ENCODE data around the gene ICAM1.
A peak's percentile ranks its signal among the peaks of the same experiment; 100 is the strongest.

Gene ICAM1, protein sequence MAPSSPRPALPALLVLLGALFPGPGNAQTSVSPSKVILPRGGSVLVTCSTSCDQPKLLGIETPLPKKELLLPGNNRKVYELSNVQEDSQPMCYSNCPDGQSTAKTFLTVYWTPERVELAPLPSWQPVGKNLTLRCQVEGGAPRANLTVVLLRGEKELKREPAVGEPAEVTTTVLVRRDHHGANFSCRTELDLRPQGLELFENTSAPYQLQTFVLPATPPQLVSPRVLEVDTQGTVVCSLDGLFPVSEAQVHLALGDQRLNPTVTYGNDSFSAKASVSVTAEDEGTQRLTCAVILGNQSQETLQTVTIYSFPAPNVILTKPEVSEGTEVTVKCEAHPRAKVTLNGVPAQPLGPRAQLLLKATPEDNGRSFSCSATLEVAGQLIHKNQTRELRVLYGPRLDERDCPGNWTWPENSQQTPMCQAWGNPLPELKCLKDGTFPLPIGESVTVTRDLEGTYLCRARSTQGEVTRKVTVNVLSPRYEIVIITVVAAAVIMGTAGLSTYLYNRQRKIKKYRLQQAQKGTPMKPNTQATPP

DNA sequence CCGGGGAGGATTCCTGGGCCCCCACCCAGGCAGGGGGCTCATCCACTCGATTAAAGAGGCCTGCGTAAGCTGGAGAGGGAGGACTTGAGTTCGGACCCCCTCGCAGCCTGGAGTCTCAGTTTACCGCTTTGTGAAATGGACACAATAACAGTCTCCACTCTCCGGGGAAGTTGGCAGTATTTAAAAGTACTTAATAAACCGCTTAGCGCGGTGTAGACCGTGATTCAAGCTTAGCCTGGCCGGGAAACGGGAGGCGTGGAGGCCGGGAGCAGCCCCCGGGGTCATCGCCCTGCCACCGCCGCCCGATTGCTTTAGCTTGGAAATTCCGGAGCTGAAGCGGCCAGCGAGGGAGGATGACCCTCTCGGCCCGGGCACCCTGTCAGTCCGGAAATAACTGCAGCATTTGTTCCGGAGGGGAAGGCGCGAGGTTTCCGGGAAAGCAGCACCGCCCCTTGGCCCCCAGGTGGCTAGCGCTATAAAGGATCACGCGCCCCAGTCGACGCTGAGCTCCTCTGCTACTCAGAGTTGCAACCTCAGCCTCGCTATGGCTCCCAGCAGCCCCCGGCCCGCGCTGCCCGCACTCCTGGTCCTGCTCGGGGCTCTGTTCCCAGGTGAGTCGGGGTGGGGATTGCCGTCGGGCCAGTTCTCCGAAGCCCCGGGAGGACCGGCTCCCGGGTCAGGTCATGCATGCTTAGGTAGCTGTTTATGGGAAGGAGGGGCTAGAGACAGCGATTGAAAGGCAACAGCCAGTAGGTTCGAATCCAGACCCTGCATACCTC lies at the start of gene ICAM1:
Gene ICAM1 (plus strand): TSS at position 505 of the 779 bp plus-strand sequence. CDS start 40 bp downstream, at position 545.
- H3K9ac ChIP-seq (ENCODE audit: low read depth in 1 of 2, low read length in 2 of 2) = peak within 1 kb of the TSS; percentile 44 to 57
- H3K36me3 ChIP-seq (ENCODE audit: control insufficient read depth in 1 of 2, insufficient read depth in 2 of 2, low read length in 2 of 2) = peaks cover 0 to 4% of the 10 kb centered on the region in 2 donors
- H3K4me3 ChIP-seq (ENCODE audit: low read depth in 1 of 2, low read length in 2 of 2) = peak within 1 kb of the TSS; percentile 60 to 71
- H3K4me1 ChIP-seq (ENCODE audit: control insufficient read depth in 1 of 2, insufficient read depth in 2 of 2, low read length in 2 of 2) = peaks cover 11 to 19% of the 10 kb centered on the region in 2 donors
- H3K27ac ChIP-seq (ENCODE audit: low read depth, low read length) = peak within 1 kb of the TSS; percentile 83
- H3K27me3 ChIP-seq (ENCODE audit: control insufficient read depth in 1 of 2, insufficient read depth in 2 of 2, low read length in 2 of 2) = peaks cover 9 to 16% of the 10 kb centered on the region in 2 donors
- no peaks in the 10 kb centered on the region for H3K9me3 ChIP-seq (ENCODE audit: control insufficient read depth in 1 of 2, low read length in 2 of 2)

DNA sequence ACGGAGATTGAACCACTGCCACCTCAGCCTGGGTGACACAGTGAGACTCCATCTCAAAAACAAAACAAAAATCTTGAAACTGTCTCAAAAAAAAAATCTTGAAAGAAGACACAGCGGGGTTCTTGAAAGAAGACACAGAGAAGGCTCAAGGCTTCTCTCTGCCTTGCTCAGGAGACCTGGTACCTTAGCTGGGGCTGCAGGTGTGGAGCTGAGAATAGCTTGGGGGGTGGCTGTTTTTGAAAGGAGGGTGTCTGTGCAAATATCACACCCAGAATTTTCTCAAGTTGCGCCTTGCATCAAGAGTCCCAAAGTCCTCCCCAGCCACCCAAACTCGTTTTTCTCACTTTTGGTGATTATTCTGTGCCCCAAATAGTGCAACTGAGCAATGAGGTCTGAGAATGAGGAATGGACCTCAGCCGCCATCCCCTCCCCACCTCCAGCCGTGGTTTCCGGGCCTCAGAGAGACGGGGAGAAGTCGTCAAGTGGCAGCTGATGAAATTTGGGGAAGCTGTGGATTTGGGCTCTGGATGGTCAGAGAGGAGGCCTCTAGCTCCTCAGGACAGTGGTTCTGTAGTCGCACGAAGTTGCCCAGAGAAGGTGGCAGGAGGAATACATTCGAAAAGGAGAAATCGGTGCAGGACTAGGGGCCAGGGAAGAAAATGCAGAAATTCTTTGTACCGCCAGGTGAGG lies 48.6 kb upstream of the ICAM1 start:
- Histone ChIP-seq H3K9ac (ENCODE audit: low read depth in 1 of 2, low read length in 2 of 2) (no peak overlapping the region), H3K4me1 (ENCODE audit: control insufficient read depth in 1 of 2, insufficient read depth in 2 of 2, low read length in 2 of 2) (no peaks in the 10 kb centered on the region), H3K4me3 (ENCODE audit: low read depth in 1 of 2, low read length in 2 of 2) (no peak overlapping the region), H3K36me3 (ENCODE audit: control insufficient read depth in 1 of 2, insufficient read depth in 2 of 2, low read length in 2 of 2) (peaks cover 0 to 6% of the 10 kb centered on the region in 2 donors), H3K27me3 (ENCODE audit: control insufficient read depth in 1 of 2, insufficient read depth in 2 of 2, low read length in 2 of 2) (no peaks in the 10 kb centered on the region), H3K27ac (ENCODE audit: low read depth, low read length) (no peak overlapping the region), H3K9me3 (ENCODE audit: control insufficient read depth in 1 of 2, low read length in 2 of 2) (no peaks in the 10 kb centered on the region)

DNA sequence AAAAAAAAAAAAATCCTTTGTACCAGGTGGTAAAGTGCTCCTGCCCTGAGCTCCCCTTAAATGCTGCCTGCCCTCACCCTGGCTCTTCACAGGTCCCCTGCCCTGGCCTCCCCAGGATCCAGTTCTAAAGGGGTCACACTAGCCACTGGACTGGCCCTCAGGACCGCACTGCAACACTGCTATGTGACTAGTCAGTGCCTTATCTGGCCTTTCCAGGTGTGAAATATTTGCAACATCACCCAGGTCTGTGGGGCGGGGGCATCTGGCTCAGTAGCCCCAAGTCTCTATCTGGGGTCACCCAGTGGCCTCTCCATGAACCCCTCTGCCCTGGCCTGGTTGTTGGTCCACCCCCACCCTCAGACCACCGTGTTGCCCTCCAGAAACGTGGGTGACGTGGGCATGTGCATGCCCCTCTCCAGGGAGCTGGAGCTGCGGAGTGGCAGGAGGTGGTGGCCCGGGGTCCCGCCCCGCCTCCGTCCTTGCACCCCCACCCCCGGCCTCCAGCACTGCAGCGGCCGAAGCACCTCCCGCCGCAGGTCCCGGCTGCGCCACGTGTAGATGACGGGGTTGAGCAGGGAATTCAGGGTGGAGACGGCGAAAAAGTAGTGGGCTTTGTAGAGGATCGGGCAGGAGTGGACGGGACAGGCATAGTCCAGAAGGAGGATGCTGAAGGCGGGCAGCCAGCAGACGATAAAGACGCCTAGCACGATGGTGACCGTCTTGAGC lies 47.3 kb upstream of the ICAM1 start:
- peaks cover 0 to 3% of the 10 kb centered on the region in 2 donors for H3K4me1 ChIP-seq (ENCODE audit: control insufficient read depth in 1 of 2, insufficient read depth in 2 of 2, low read length in 2 of 2)

DNA sequence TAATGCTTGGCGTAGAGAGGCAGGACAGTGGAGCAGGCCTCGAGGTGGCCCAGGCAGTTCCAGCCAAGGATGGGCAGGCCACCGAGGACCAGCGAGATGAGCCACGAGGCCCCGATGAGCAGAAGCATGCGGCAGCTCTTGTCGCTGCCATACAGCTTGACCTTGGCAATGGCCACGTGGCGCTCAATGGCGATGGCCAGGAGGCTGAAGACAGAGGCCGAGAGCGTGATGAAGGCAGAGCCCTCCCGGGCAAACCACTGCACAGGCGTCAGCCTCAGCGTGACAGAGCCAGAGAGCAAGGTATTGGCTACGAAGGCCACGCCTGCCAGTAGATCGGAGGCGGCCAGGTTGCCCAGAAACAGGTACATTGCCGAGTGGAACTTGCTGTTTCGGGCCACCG lies 46.6 kb upstream of the ICAM1 start:
- H3K9ac ChIP-seq (ENCODE audit: low read depth in 1 of 2, low read length in 2 of 2) = no peak overlapping the region
- no peak overlapping the region for H3K27ac ChIP-seq (ENCODE audit: low read depth, low read length)
- H3K4me1 ChIP-seq (ENCODE audit: control insufficient read depth in 1 of 2, insufficient read depth in 2 of 2, low read length in 2 of 2) = peaks cover 0 to 8% of the 10 kb centered on the region in 2 donors
- no peaks in the 10 kb centered on the region for H3K9me3 ChIP-seq (ENCODE audit: control insufficient read depth in 1 of 2, low read length in 2 of 2)
- no peaks in the 10 kb centered on the region for H3K27me3 ChIP-seq (ENCODE audit: control insufficient read depth in 1 of 2, insufficient read depth in 2 of 2, low read length in 2 of 2)
- H3K36me3 ChIP-seq (ENCODE audit: control insufficient read depth in 1 of 2, insufficient read depth in 2 of 2, low read length in 2 of 2) = peaks cover 0 to 6% of the 10 kb centered on the region in 2 donors
- no peak overlapping the region for H3K4me3 ChIP-seq (ENCODE audit: low read depth in 1 of 2, low read length in 2 of 2)

More for the DNA sequence above, 47.3 kb upstream of the ICAM1 start:
- no peaks in the 10 kb centered on the region for H3K27me3 ChIP-seq (ENCODE audit: control insufficient read depth in 1 of 2, insufficient read depth in 2 of 2, low read length in 2 of 2)
- H3K36me3 ChIP-seq (ENCODE audit: control insufficient read depth in 1 of 2, insufficient read depth in 2 of 2, low read length in 2 of 2) = peaks cover 0 to 6% of the 10 kb centered on the region in 2 donors
- no peak overlapping the region for H3K27ac ChIP-seq (ENCODE audit: low read depth, low read length)
- no peak overlapping the region for H3K9ac ChIP-seq (ENCODE audit: low read depth in 1 of 2, low read length in 2 of 2)
- no peaks in the 10 kb centered on the region for H3K9me3 ChIP-seq (ENCODE audit: control insufficient read depth in 1 of 2, low read length in 2 of 2)
- H3K4me3 ChIP-seq (ENCODE audit: low read depth in 1 of 2, low read length in 2 of 2) = no peak overlapping the region

DNA sequence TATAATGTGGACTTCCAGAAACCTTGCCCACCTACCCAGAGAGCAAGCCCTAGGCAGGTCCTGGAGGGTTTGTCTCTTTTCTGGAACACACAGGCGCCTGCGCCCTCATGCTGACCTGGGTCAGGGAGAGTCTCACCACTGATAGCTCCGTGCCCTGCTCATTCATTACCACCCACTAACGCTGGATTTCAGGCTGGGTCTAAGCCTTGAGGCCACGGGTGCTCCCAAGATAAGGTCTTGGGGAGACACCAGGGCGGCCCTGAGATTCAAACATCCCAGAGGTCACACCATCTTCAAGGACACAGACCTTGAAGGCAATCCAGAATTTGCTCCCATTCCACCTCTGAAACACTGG lies 44.9 kb upstream of the ICAM1 start:
- Histone ChIP-seq H3K4me1 (ENCODE audit: control insufficient read depth in 1 of 2, insufficient read depth in 2 of 2, low read length in 2 of 2) (peaks cover 0 to 22% of the 10 kb centered on the region in 2 donors), H3K27me3 (ENCODE audit: control insufficient read depth in 1 of 2, insufficient read depth in 2 of 2, low read length in 2 of 2) (no peaks in the 10 kb centered on the region), H3K4me3 (ENCODE audit: low read depth in 1 of 2, low read length in 2 of 2) (no peak overlapping the region), H3K36me3 (ENCODE audit: control insufficient read depth in 1 of 2, insufficient read depth in 2 of 2, low read length in 2 of 2) (peaks cover 0 to 6% of the 10 kb centered on the region in 2 donors), H3K9me3 (ENCODE audit: control insufficient read depth in 1 of 2, low read length in 2 of 2) (no peaks in the 10 kb centered on the region), H3K27ac (ENCODE audit: low read depth, low read length) (peak overlapping the region; percentile 68), H3K9ac (ENCODE audit: low read depth in 1 of 2, low read length in 2 of 2) (no peak overlapping the region)

DNA sequence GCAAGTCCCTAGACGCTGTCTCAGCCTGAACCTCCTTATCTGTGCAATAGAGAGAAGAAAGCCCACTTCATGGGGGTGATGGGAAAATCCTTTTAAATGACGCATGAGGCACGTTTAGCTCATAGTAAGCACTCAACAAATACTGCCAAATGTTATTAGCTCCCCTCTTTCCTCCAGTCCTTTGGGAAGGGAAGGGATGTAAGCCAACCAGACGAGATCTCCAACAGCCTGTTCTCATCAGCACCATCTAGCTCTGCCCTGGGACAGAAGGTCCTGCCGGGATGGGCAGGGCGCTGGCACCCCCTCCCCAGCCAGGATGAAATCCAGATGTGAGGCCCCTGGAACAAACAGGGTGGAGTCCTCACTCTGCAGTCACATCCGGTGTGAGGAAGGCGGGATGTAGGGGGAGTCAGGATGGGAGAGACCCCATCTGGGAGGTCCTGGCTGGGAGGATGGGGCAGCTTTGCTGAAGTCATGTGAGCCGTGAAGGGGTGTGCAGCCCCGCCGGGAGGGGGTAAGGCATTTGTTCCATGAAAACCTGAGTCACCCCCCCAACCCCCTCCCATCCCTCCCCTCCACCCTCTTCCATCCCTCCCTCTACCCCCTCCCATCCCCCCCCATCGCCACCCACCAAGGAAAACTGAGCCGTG lies 44.4 kb upstream of the ICAM1 start:
- Histone ChIP-seq H3K4me1 (ENCODE audit: control insufficient read depth in 1 of 2, insufficient read depth in 2 of 2, low read length in 2 of 2) (peaks cover 0 to 22% of the 10 kb centered on the region in 2 donors), H3K36me3 (ENCODE audit: control insufficient read depth in 1 of 2, insufficient read depth in 2 of 2, low read length in 2 of 2) (peaks cover 0 to 6% of the 10 kb centered on the region in 2 donors), H3K9ac (ENCODE audit: low read depth in 1 of 2, low read length in 2 of 2) (no peak overlapping the region), H3K27me3 (ENCODE audit: control insufficient read depth in 1 of 2, insufficient read depth in 2 of 2, low read length in 2 of 2) (no peaks in the 10 kb centered on the region), H3K27ac (ENCODE audit: low read depth, low read length) (peak overlapping the region; percentile 68), H3K4me3 (ENCODE audit: low read depth in 1 of 2, low read length in 2 of 2) (no peak overlapping the region), H3K9me3 (ENCODE audit: control insufficient read depth in 1 of 2, low read length in 2 of 2) (no peaks in the 10 kb centered on the region)

DNA sequence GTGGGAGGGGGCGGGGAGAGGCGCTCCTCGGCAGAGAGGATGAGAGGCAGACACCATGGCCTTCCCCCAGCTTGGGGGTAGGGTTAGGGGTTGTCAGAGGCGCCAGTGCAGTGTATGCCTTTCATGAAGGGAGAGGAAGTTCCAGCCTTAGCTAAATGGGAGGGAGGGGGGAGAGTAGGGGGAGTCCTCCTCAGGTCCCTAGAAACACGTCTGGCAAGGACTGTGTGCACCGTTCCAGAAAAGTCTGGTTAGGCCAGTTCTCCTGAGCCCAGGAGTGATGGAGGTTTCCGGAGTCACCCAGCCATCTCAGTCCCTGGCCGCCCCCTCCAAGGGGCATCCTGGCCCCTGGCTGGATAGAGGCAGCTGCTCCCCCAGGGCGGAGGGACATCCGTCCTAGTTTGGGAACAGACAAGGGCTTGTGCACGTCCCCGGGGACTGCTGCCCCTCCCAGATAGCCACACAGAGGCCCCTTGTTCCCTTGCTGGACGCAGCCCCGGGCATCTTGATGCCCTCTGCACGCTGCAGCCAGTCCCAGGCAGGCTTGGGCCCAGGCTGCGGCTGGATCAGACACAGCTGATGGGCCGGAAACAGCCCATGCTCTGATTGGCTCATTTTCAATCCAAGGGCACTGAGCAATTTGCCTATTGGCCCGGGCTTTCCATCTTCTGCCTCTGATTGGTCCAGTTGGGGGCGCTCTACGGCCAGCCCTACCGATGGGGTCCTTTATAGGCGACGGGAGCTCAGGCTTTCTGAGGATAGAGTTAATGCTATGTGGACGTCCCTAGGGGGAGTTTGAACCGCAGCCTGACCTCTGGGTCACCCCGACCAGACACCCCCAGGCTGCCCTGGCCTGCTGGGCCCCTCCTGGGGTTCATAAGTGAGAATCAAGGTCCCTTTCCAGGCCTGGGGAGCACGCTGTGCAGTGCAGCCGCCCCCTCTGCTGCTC lies 43.6 kb upstream of the ICAM1 start:
- peaks cover 0 to 22% of the 10 kb centered on the region in 2 donors for H3K4me1 ChIP-seq (ENCODE audit: control insufficient read depth in 1 of 2, insufficient read depth in 2 of 2, low read length in 2 of 2)
- H3K27ac ChIP-seq (ENCODE audit: low read depth, low read length) = peak overlapping the region; percentile 62
- no peaks in the 10 kb centered on the region for H3K27me3 ChIP-seq (ENCODE audit: control insufficient read depth in 1 of 2, insufficient read depth in 2 of 2, low read length in 2 of 2)
- no peak overlapping the region for H3K9ac ChIP-seq (ENCODE audit: low read depth in 1 of 2, low read length in 2 of 2)
- no peaks in the 10 kb centered on the region for H3K9me3 ChIP-seq (ENCODE audit: control insufficient read depth in 1 of 2, low read length in 2 of 2)
- H3K36me3 ChIP-seq (ENCODE audit: control insufficient read depth in 1 of 2, insufficient read depth in 2 of 2, low read length in 2 of 2) = peaks cover 0 to 6% of the 10 kb centered on the region in 2 donors
- H3K4me3 ChIP-seq (ENCODE audit: low read depth in 1 of 2, low read length in 2 of 2) = no peak overlapping the region

DNA sequence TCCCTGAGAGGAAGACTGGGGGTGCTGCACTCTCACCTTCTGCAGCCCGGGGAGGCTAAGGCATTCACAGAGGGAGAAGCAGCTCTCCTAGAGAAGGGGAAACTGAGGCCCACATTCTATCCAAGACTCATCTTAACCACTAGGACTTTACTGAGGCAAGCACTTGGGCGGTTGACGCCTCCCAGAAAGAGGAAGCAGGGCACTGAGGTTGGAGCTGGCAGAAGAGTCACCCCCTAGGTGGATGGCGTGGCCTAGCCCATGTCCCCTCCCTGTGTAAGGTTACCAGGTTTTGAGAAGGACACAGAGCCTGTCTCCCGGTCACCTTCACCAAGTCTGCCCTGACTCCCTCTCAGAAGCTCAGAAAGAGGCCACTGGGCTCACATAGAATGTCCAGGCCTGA lies 42.5 kb upstream of the ICAM1 start:
- H3K36me3 ChIP-seq (ENCODE audit: control insufficient read depth in 1 of 2, insufficient read depth in 2 of 2, low read length in 2 of 2) = peaks cover 0 to 6% of the 10 kb centered on the region in 2 donors
- H3K27me3 ChIP-seq (ENCODE audit: control insufficient read depth in 1 of 2, insufficient read depth in 2 of 2, low read length in 2 of 2) = no peaks in the 10 kb centered on the region
- no peak overlapping the region for H3K27ac ChIP-seq (ENCODE audit: low read depth, low read length)
- no peak overlapping the region for H3K9ac ChIP-seq (ENCODE audit: low read depth in 1 of 2, low read length in 2 of 2)
- H3K4me1 ChIP-seq (ENCODE audit: control insufficient read depth in 1 of 2, insufficient read depth in 2 of 2, low read length in 2 of 2) = peaks cover 0 to 22% of the 10 kb centered on the region in 2 donors
- no peak overlapping the region for H3K4me3 ChIP-seq (ENCODE audit: low read depth in 1 of 2, low read length in 2 of 2)
- no peaks in the 10 kb centered on the region for H3K9me3 ChIP-seq (ENCODE audit: control insufficient read depth in 1 of 2, low read length in 2 of 2)
